Hepatocyte (in vitro differentiated cells): ENCODE measurements around the gene UROC1. TPM values are rescaled to one million over a fixed set of nuclear protein-coding genes. Genes with fewer than 3 reads are reported as not detected.

Experiments used
- DNase-seq: peaks from one replicate; pipeline ENCODE4 v3.0.0-alpha.2; 2016; ENCODE audit warnings: low spot score
- H2AFZ ChIP-seq: fragments of 200-600 bp; sonication (generic); 2 replicates; pipeline ENCODE4 v1.6.0; 2016; ENCODE audit warnings: antibody characterized with exemption, mild to moderate bottlenecking
- H3K27ac ChIP-seq: fragments of 200-600 bp; sonication (generic); 2 replicates; pipeline ENCODE4 v1.5.1; 2016; ENCODE audit warnings: mild to moderate bottlenecking
- H3K27me3 ChIP-seq: fragments of 200-600 bp; sonication (generic); 2 replicates; pipeline ENCODE4 v1.6.1; 2016
- H3K36me3 ChIP-seq: fragments of 200-600 bp; sonication (generic); replicated peaks from 2 replicates; pipeline ENCODE4 v1.5.1; 2016; ENCODE audit warnings: low read depth; ENCODE audit not compliant: insufficient read depth
- H3K4me1 ChIP-seq: fragments of 200-600 bp; sonication (generic); 2 replicates; pipeline ENCODE4 v1.5.1; 2016; ENCODE audit warnings: mild to moderate bottlenecking, moderate library complexity; ENCODE audit not compliant: insufficient read depth
- H3K4me2 ChIP-seq: fragments of 200-600 bp; sonication (generic); 2 replicates; pipeline ENCODE4 v1.6.0; 2016
- H3K4me3 ChIP-seq: fragments of 200-600 bp; sonication (generic); 2 replicates; pipeline ENCODE4 v1.5.1; 2016; ENCODE audit warnings: mild to moderate bottlenecking
- H3K79me2 ChIP-seq: fragments of 200-600 bp; sonication (generic); 2 replicates; pipeline ENCODE4 v1.6.0; 2017; ENCODE audit warnings: mild to moderate bottlenecking
- H3K9me2 ChIP-seq: fragments of 200-600 bp; sonication (generic); replicated peaks from 2 replicates; pipeline ENCODE4 v1.6.0; 2017; ENCODE audit warnings: mild to moderate bottlenecking; ENCODE audit not compliant: insufficient read depth
- H3K9me3 ChIP-seq: fragments of 200-600 bp; sonication (generic); 2 replicates; pipeline ENCODE4 v1.5.1; 2016; ENCODE audit warnings: low read depth, mild to moderate bottlenecking
- H4K20me1 ChIP-seq: fragments of 200-600 bp; sonication (generic); 2 replicates; pipeline ENCODE4 v1.6.0; 2016; ENCODE audit warnings: mild to moderate bottlenecking; ENCODE audit not compliant: insufficient read depth, poor library complexity, severe bottlenecking
- EZH2 ChIP-seq: fragments of 200-600 bp; sonication (generic); IDR thresholded peaks from 2 replicates; pipeline ENCODE4 v1.6.1; 2016; ENCODE audit warnings: antibody characterized with exemption, mild to moderate bottlenecking, borderline replicate concordance
- EZH2phosphoT487 ChIP-seq: fragments of 200-600 bp; sonication (generic); IDR thresholded peaks from one replicate; pipeline ENCODE4 v1.6.1; 2018; ENCODE audit warnings: antibody characterized with exemption, mild to moderate bottlenecking, low read depth, moderate library complexity; ENCODE audit not compliant: unreplicated experiment, severe bottlenecking
- WGBS: methylation state at CpG from one replicate; pipeline ENCODE4 v1.1.6; 2016; ENCODE audit warnings: low lambda C conversion rate; ENCODE audit errors: missing lambda C conversion rate; 5-methylcytosine and 5-hydroxymethylcytosine counted together
- polyA plus RNA-seq: library from polyadenylated mRNA; unstranded; fragments of >200 nt; fragmentation: Nextera tagmentation; extraction: Ambion mirVana; gene quantifications from 2 replicates; pipeline ENCODE4 v1.2.1, GENCODE V29; 2016
- total RNA-seq: library from RNA; depleted of rRNA; stranded (reverse); fragments of >200 nt; gene quantifications from 2 replicates; pipeline ENCODE4 v1.2.3, GENCODE V29; 2014
- TF ChIP-seq, protein P1 (sequence below): fragments of 200-600 bp; sonication (generic); IDR thresholded peaks from 2 replicates; pipeline ENCODE4 v1.5.1; 2016; ENCODE audit warnings: antibody characterized with exemption, mild to moderate bottlenecking; ENCODE audit not compliant: poor library complexity

The UROC1 gene
- total and polyA plus RNA-seq, 2 experiments from 2014 or later: 2.3 to 4.2 TPM

DNA sequence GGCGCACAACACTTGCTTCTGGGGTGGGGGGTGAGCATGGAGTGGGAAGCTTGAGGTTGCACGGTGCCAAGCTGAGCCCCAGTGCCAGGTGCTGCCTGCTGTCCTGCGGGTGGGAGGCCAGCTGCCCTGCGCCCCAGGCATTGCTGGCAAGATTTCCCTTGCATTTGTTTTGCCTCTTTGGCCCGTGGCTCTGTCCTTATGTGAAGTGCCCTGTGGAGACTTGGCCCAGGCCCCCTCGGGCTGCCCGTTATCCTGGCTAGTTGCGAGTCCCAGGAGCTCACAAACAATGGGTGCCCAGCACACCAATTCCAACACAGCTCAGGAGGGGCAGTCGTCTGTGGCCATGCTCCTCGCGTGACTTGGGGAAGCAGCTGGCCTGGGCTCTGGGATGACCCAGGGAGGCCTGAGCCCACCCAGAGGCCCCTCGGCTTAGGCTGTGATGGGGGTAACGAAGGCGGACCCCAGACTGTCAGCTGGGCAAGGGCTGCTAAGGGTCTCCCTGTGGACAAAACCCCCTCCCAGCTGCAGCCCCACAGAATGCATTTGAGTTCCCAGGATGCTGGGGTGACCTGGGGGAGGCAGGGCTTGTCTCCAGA, 35.2 kb upstream of the UROC1 start:
- no peak overlapping the region for H3K27ac ChIP-seq
- H3K9me3 ChIP-seq: no peaks in the 10 kb centered on the region
- no peaks in the 10 kb centered on the region for H3K27me3 ChIP-seq
- no peaks in the 10 kb centered on the region for H3K9me2 ChIP-seq
- no peak overlapping the region for H2AFZ ChIP-seq
- no peaks in the 10 kb centered on the region for H3K79me2 ChIP-seq
- DNase-seq: no peak
- H3K4me2 ChIP-seq: no peak overlapping the region
- no peaks in the 10 kb centered on the region for H4K20me1 ChIP-seq
- whole genome bisulfite sequencing: 89% methylated on average over 14 of the region's 14 CpGs
- H3K36me3 ChIP-seq: no peaks in the 10 kb centered on the region
- no peaks in the 10 kb centered on the region for H3K4me1 ChIP-seq
- H3K4me3 ChIP-seq: no peak overlapping the region
- TF ChIP-seq EZH2phosphoT487 (no peak), EZH2 (no peak)
- TF ChIP-seq, protein P1, sequence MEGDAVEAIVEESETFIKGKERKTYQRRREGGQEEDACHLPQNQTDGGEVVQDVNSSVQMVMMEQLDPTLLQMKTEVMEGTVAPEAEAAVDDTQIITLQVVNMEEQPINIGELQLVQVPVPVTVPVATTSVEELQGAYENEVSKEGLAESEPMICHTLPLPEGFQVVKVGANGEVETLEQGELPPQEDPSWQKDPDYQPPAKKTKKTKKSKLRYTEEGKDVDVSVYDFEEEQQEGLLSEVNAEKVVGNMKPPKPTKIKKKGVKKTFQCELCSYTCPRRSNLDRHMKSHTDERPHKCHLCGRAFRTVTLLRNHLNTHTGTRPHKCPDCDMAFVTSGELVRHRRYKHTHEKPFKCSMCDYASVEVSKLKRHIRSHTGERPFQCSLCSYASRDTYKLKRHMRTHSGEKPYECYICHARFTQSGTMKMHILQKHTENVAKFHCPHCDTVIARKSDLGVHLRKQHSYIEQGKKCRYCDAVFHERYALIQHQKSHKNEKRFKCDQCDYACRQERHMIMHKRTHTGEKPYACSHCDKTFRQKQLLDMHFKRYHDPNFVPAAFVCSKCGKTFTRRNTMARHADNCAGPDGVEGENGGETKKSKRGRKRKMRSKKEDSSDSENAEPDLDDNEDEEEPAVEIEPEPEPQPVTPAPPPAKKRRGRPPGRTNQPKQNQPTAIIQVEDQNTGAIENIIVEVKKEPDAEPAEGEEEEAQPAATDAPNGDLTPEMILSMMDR: no peak

DNA sequence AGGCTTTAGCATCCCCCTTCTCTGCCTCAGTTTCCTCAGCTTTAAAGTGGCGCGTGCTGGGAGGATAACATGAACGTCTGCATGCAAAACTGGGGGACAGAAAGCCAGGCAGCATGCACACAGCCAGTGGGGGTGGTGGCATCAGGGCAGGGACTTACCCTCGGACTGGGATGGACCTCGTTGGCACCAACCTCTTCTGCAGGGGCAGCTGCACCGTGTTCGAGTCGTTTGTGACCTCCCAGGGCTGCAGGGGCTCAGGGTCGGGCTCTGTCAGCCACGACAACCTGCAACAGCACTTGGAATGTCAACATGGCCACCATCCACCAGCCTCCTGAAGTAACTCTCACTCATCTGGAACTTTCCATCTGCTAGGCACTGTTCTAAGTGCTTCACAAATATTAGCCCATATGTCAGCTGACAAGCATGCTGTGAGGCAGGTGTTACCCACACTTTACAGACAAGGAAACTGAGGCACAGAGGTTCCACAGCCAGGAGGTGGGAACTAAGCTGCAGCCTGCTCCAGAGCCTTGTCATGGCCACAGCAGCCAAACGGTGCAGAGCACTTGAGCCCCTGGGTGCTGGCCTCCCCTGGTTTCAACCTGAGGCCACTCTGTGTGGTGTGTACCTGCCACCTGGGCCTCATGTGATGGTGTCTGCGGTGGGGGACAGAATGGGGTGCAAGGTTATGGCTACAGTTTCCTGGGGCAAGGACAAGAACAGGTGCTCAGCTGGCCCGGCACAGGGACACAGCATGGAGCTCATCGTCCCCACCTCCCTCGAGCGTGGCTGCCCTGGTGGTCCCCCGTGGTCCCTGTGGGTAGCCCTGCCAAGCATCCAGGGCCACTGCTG, 34.5 kb upstream of the UROC1 start:
- no peak overlapping the region for H3K27ac ChIP-seq
- no peaks in the 10 kb centered on the region for H3K36me3 ChIP-seq
- no peaks in the 10 kb centered on the region for H4K20me1 ChIP-seq
- H3K79me2 ChIP-seq: no peaks in the 10 kb centered on the region
- TF ChIP-seq, protein P1: no peak
- TF ChIP-seq EZH2: no peak
- TF ChIP-seq EZH2phosphoT487: no peak
- no peak for DNase-seq
- no peaks in the 10 kb centered on the region for H3K4me1 ChIP-seq
- H3K9me2 ChIP-seq: no peaks in the 10 kb centered on the region
- no peaks in the 10 kb centered on the region for H3K9me3 ChIP-seq
- H2AFZ ChIP-seq: no peak overlapping the region
- H3K4me2 ChIP-seq: no peak overlapping the region
- WGBS: 89% methylated on average over 17 of the region's 17 CpGs
- H3K27me3 ChIP-seq: no peaks in the 10 kb centered on the region
- no peak overlapping the region for H3K4me3 ChIP-seq

DNA sequence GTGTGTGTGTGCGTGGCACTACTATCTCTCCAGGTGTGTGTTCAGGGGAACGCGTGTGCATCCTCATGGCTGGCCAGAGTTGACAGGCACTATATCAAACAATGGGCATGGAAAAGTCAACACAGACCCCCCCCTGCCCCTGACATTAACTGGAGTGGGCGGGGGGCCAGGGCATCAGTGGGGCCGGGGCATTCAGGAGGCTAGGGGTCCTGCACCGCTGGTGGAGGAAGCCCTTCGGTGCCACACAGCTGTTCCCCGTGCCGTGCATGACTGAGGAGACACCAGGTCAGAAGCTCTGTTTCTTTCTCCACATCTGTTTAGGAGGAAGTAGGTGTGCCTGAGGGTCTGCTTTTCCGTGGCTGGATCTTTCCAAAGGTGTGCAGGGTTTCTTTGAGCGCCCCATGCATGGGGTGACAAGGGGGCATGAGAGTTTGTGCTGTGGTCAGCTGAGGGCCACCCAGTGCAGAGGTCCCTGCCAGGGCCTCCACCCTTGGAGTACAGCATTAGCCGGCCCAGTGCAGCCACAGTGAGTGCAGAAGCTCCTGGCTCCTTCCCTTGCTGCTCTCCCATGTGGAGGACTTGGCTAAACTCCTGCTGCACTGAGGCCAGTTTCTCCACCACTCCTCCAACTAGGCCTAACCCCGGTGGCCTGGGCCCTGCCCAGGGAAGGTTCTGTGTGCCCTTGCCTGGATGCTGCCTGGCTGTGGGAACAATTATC, 33.7 kb upstream of the UROC1 start:
- H3K4me3 ChIP-seq: no peak overlapping the region
- no peak overlapping the region for H2AFZ ChIP-seq
- no peaks in the 10 kb centered on the region for H3K4me1 ChIP-seq
- H3K36me3 ChIP-seq: no peaks in the 10 kb centered on the region
- no peaks in the 10 kb centered on the region for H3K9me2 ChIP-seq
- H3K27ac ChIP-seq: no peak overlapping the region
- H3K79me2 ChIP-seq: no peaks in the 10 kb centered on the region
- TF ChIP-seq EZH2phosphoT487 (no peak), EZH2 (no peak)
- TF ChIP-seq, protein P1: no peak
- no peak for DNase-seq
- no peaks in the 10 kb centered on the region for H4K20me1 ChIP-seq
- WGBS: 93% methylated on average over 13 of the region's 13 CpGs
- H3K27me3 ChIP-seq: no peaks in the 10 kb centered on the region
- H3K9me3 ChIP-seq: no peaks in the 10 kb centered on the region
- no peak overlapping the region for H3K4me2 ChIP-seq
